Measurements from ENCODE around the gene RNU1-4.
"Not testable (repeated sequence)": the region's sequence is repeated elsewhere in the genome, so short reads cannot be mapped to it uniquely, and the experiment has no call there.

Gene RNU1-4

GRCh38 chr1:16718908-16719533, 21.3 kb upstream of the RNU1-4 start:
- Mint-ChIP-seq H3K9me3 (no peaks in the 10 kb centered on the region), H3K36me3 (no peaks in the 10 kb centered on the region), H3K4me3 (no peak overlapping the region), H3K27ac (no peak overlapping the region), H3K4me1 (peaks cover 7% of the 10 kb centered on the region)
- DNase-seq (ENCODE audit: low spot score in 2 of 2) = peak; percentile 13 to 50
- ATAC-seq = no peak

- H3K27ac Mint-ChIP-seq = no peak overlapping the region
- H3K4me3 Mint-ChIP-seq = no peak overlapping the region
- no peaks in the 10 kb centered on the region for H3K36me3 Mint-ChIP-seq
- H3K9me3 Mint-ChIP-seq = no peaks in the 10 kb centered on the region
- peaks cover 7% of the 10 kb centered on the region for H3K4me1 Mint-ChIP-seq
- peak; percentile 8 to 55 for DNase-seq (ENCODE audit: low spot score in 2 of 2)
- ATAC-seq = no peak
These were observed 20.6 kb upstream of the RNU1-4 start for GRCh38 chr1:16719571-16720350.

GRCh38 chr1:16720351-16721223, 19.7 kb upstream of the RNU1-4 start:
- Mint-ChIP-seq H3K4me1 (peaks cover 7% of the 10 kb centered on the region), H3K36me3 (no peaks in the 10 kb centered on the region), H3K4me3 (no peak overlapping the region), H3K27ac (no peak overlapping the region), H3K9me3 (no peaks in the 10 kb centered on the region)
- peak; percentile 6 to 54 for DNase-seq (ENCODE audit: low spot score in 2 of 2)
- ATAC-seq = no peak

GRCh38 chr1:16721871-16722641, 18.3 kb upstream of the RNU1-4 start:
- Mint-ChIP-seq H3K9me3 (no peaks in the 10 kb centered on the region), H3K27ac (no peak overlapping the region), H3K36me3 (no peaks in the 10 kb centered on the region), H3K4me1 (peaks cover 7% of the 10 kb centered on the region), H3K4me3 (no peak overlapping the region)
- ATAC-seq (no peak), DNase-seq (ENCODE audit: low spot score in 2 of 2) (peak; percentile 2 to 46)

GRCh38 chr1:16724718-16725438, 15.4 kb upstream of the RNU1-4 start:
- no peak overlapping the region for H3K4me3 Mint-ChIP-seq
- H3K9me3 Mint-ChIP-seq = no peaks in the 10 kb centered on the region
- H3K4me1 Mint-ChIP-seq = peaks cover under 1% of the 10 kb centered on the region
- H3K36me3 Mint-ChIP-seq = no peaks in the 10 kb centered on the region
- H3K27ac Mint-ChIP-seq = no peak overlapping the region
- no peak for ATAC-seq
- peak; percentile 10 to 52 for DNase-seq (ENCODE audit: low spot score in 2 of 2)

- not testable (repeated sequence) for H3K4me1 Mint-ChIP-seq, H3K27ac Mint-ChIP-seq, H3K4me3 Mint-ChIP-seq, H3K9me3 Mint-ChIP-seq, ATAC-seq, H3K36me3 Mint-ChIP-seq
- DNase-seq (ENCODE audit: low spot score in 2 of 2) = peak; percentile 1 to 46
These were observed 14.7 kb upstream of the RNU1-4 start for GRCh38 chr1:16725439-16726245.

GRCh38 chr1:16727190-16728111, 12.9 kb upstream of the RNU1-4 start:
- no peaks in the 10 kb centered on the region for H3K4me1 Mint-ChIP-seq
- no peak overlapping the region for H3K27ac Mint-ChIP-seq
- H3K4me3 Mint-ChIP-seq = no peak overlapping the region
- H3K9me3 Mint-ChIP-seq = no peaks in the 10 kb centered on the region
- DNase-seq (ENCODE audit: low spot score in 2 of 2) = peak; percentile 79 to 94
- peak; percentile 94 for ATAC-seq
- H3K36me3 Mint-ChIP-seq = no peaks in the 10 kb centered on the region

- peak; percentile 25 to 83 for DNase-seq (ENCODE audit: low spot score in 2 of 2)
- H3K4me1 Mint-ChIP-seq = not testable (repeated sequence)
These were observed 11.9 kb upstream of the RNU1-4 start for GRCh38 chr1:16728243-16728949.

GRCh38 chr1:16732254-16732896, 7.9 kb upstream of the RNU1-4 start:
- not testable (repeated sequence) for H3K27ac Mint-ChIP-seq; H3K4me3 Mint-ChIP-seq; H3K36me3 Mint-ChIP-seq; DNase-seq (ENCODE audit: low spot score in 2 of 2); H3K9me3 Mint-ChIP-seq; H3K4me1 Mint-ChIP-seq; ATAC-seq

More at GRCh38 chr1:16728243-16728949, 11.9 kb upstream of the RNU1-4 start:
- not testable (repeated sequence) for H3K9me3 Mint-ChIP-seq, H3K4me3 Mint-ChIP-seq, H3K27ac Mint-ChIP-seq, H3K36me3 Mint-ChIP-seq
- peak; percentile 69 for ATAC-seq

GRCh38 chr1:16741230-16741629, 914 bp downstream of the RNU1-4 start:
- H3K36me3 Mint-ChIP-seq; DNase-seq (ENCODE audit: low spot score in 2 of 2); H3K4me3 Mint-ChIP-seq; H3K27ac Mint-ChIP-seq; H3K4me1 Mint-ChIP-seq; H3K9me3 Mint-ChIP-seq: not testable (repeated sequence)
- ATAC-seq = peak; percentile 29

- not testable (repeated sequence) for ATAC-seq; H3K4me1 Mint-ChIP-seq; H3K27ac Mint-ChIP-seq; H3K9me3 Mint-ChIP-seq; H3K4me3 Mint-ChIP-seq; H3K36me3 Mint-ChIP-seq; DNase-seq (ENCODE audit: low spot score in 2 of 2)
These were observed 7.3 kb downstream of the RNU1-4 start for GRCh38 chr1:16747660-16748059.

- not testable (repeated sequence) for DNase-seq (ENCODE audit: low spot score in 2 of 2); H3K4me1 Mint-ChIP-seq; H3K4me3 Mint-ChIP-seq; H3K27ac Mint-ChIP-seq; H3K9me3 Mint-ChIP-seq; H3K36me3 Mint-ChIP-seq
- peak; percentile 31 for ATAC-seq
These were observed 8.4 kb downstream of the RNU1-4 start for GRCh38 chr1:16748710-16749109.

Measured in stimulated activated effector memory CD8-positive, alpha-beta T cell treated with anti-CD3 and anti-CD28 coated beads, Interleukin-12 subunit alpha, Interleukin-12 subunit beta, amount 100 ng/mL, for 72 hours (primary cell).